A549 (cell line): ENCODE data around the gene PTOV1. TPM values are rescaled to one million over a fixed set of nuclear protein-coding genes. Genes with fewer than 3 reads are reported as not detected.

Source experiments
- ATAC-seq, 2 experiments: fragments of 200-7000 bp in 1 of 2; fragments of >200 bp in 1 of 2; cut with Nextera tagmentation in 1 of 2; cut with Tn5 transposase in 1 of 2; 3 replicates each; pipeline versions ENCODE4 v1.8.0 to v1.9.1; 2018 to 2020; ENCODE audit warnings: mild to moderate bottlenecking in 1 of 2, moderate library complexity in 1 of 2
- CTCF ChIA-PET: fragments of 300-600 bp; sonication (Branson Sonifier 250); formaldehyde crosslinking; extraction: SDS; loops from one replicate; lab custom pipeline; 2021; ENCODE audit warnings: antibody characterized with exemption, inconsistent platforms; lab: Yijun Ruan, JAX
- POLR2A ChIA-PET: fragments of 350-600 bp; formaldehyde crosslinking; extraction: SDS; loops from one replicate; lab custom pipeline; 2021; ENCODE audit warnings: antibody characterized with exemption, inconsistent platforms; lab: Yijun Ruan, JAX
- DNase-seq, 2 experiments: peaks; one replicate each; pipeline versions ENCODE4 v3.0.0 to v3.0.0-alpha.2; 2011 to 2016; ENCODE audit warnings: low read depth in 1 of 2, low spot score in 1 of 2
- FAIRE-seq: peaks from 2 replicates; lab custom pipeline; 2011; peaks lifted over from hg19 to GRCh38; lab: Jason Lieb, UNC
- H3K27ac ChIP-seq, 2 experiments: fragments of >200 bp; sonication (Bioruptor Twin); formaldehyde crosslinking; 3 replicates each; pipeline ENCODE4 v1.5.1; 2016 to 2017
- H3K4me1 ChIP-seq: fragments of >200 bp; sonication (Bioruptor Twin); formaldehyde crosslinking; 3 replicates; pipeline ENCODE4 v1.6.1; 2016
- H3K4me2 ChIP-seq: fragments of >200 bp; sonication (Bioruptor Twin); formaldehyde crosslinking; 3 replicates; pipeline ENCODE4 v1.6.1; 2016
- H3K4me3 ChIP-seq: fragments of >200 bp; sonication (Bioruptor Twin); formaldehyde crosslinking; 3 replicates; pipeline ENCODE4 v1.5.1; 2016
- H3K9me3 ChIP-seq: fragments of >200 bp; sonication (Bioruptor Twin); formaldehyde crosslinking; 3 replicates; pipeline ENCODE4 v1.6.1; 2016
- CBX2 ChIP-seq: fragments of 200-600 bp; sonication (generic); IDR thresholded peaks from 2 replicates; pipeline ENCODE4 v1.6.1; 2016; ENCODE audit warnings: low read depth, mild to moderate bottlenecking, borderline replicate concordance
- CBX8 ChIP-seq: fragments of 200-600 bp; sonication (generic); IDR thresholded peaks from 2 replicates; pipeline ENCODE4 v1.6.1; 2016
- CEBPB ChIP-seq, 2 experiments: fragments of >200 bp in 1 of 2; sonication (Bioruptor Twin) in 1 of 2; formaldehyde crosslinking in 1 of 2; IDR thresholded peaks; 2 replicates each; pipeline ENCODE4 v1.6.1; 2012 to 2016
- CHD2 ChIP-seq: fragments of 150-350 bp; IDR thresholded peaks from 2 replicates; pipeline ENCODE4 v1.6.1; 2014; ENCODE audit warnings: low read length; ENCODE audit not compliant: partially characterized antibody
- CHD4 ChIP-seq: fragments of 200-600 bp; sonication (generic); IDR thresholded peaks from 2 replicates; pipeline ENCODE4 v1.6.1; 2016; ENCODE audit warnings: antibody characterized with exemption, mild to moderate bottlenecking, borderline replicate concordance
- EHF ChIP-seq: fragments of 250-450 bp; sonication (Bioruptor Pico); IDR thresholded peaks from 2 replicates; pipeline ENCODE4 v1.5.0; 2020; ENCODE audit warnings: mild to moderate bottlenecking
- FOSB ChIP-seq: fragments of 250-450 bp; sonication (Bioruptor Pico); IDR thresholded peaks from 2 replicates; pipeline ENCODE4 v1.5.0; 2020; ENCODE audit warnings: mild to moderate bottlenecking, moderate library complexity
- FOXS1 ChIP-seq: fragments of 250-450 bp; sonication (Bioruptor Pico); IDR thresholded peaks from 2 replicates; pipeline ENCODE4 v1.5.0; 2020; ENCODE audit warnings: mild to moderate bottlenecking, moderate library complexity
- HDAC2 ChIP-seq: fragments of 200-600 bp; sonication (generic); IDR thresholded peaks from 2 replicates; pipeline ENCODE4 v1.6.1; 2016
- KDM1A ChIP-seq: fragments of 200-600 bp; sonication (generic); IDR thresholded peaks from 2 replicates; pipeline ENCODE4 v1.6.1; 2016; ENCODE audit warnings: low read depth, mild to moderate bottlenecking
- KDM5A ChIP-seq: fragments of 200-600 bp; sonication (generic); IDR thresholded peaks from 2 replicates; pipeline ENCODE4 v1.6.1; 2016; ENCODE audit warnings: antibody characterized with exemption, mild to moderate bottlenecking
- MAFK ChIP-seq: fragments of 450-650 bp; IDR thresholded peaks from 2 replicates; pipeline ENCODE4 v1.6.1; 2014; ENCODE audit not compliant: partially characterized antibody
- MAZ ChIP-seq: fragments of 150-350 bp; IDR thresholded peaks from 2 replicates; pipeline ENCODE4 v1.6.1; 2014; ENCODE audit warnings: antibody characterized with exemption, low read depth, low read length, borderline replicate concordance
- NPAS2 ChIP-seq: fragments of 250-450 bp; sonication (Bioruptor Pico); IDR thresholded peaks from 2 replicates; pipeline ENCODE4 v1.8.0; 2022; ENCODE audit warnings: mild to moderate bottlenecking, moderate library complexity, borderline replicate concordance
- POLR2AphosphoS2 ChIP-seq: conservative IDR thresholded peaks from 2 replicates; pipeline ENCODE4 v1.6.1; 2012; ENCODE audit warnings: low read length, improper control_type of control experiment, inconsistent platforms
- RAD21 ChIP-seq, 2 experiments: fragments of >200 bp in 1 of 2; sonication (Bioruptor Twin) in 1 of 2; formaldehyde crosslinking in 1 of 2; IDR thresholded peaks in 1 of 2; conservative IDR thresholded peaks in 1 of 2; 2 replicates in 1 of 2; 3 replicates in 1 of 2; pipeline ENCODE4 v1.6.1; 2012 to 2018; ENCODE audit warnings: inconsistent platforms in 1 of 2
- RARB ChIP-seq: fragments of 250-450 bp; sonication (Bioruptor Pico); IDR thresholded peaks from 2 replicates; pipeline ENCODE4 v1.8.0; 2021; ENCODE audit warnings: mild to moderate bottlenecking, moderate library complexity
- RCOR1 ChIP-seq: fragments of 150-350 bp; IDR thresholded peaks from 2 replicates; pipeline ENCODE4 v1.6.1; 2014; ENCODE audit warnings: antibody characterized with exemption, low read length, low read depth
- SREBF2 ChIP-seq: fragments of 450-650 bp; IDR thresholded peaks from 2 replicates; pipeline ENCODE4 v1.6.1; 2014; ENCODE audit warnings: mild to moderate bottlenecking, moderate library complexity
- ZC3H11A ChIP-seq: fragments of 450-650 bp; IDR thresholded peaks from 2 replicates; pipeline ENCODE4 v1.6.1; 2014; ENCODE audit warnings: antibody characterized with exemption, mild to moderate bottlenecking
- ZFP36 ChIP-seq: fragments of 450-650 bp; IDR thresholded peaks from 2 replicates; pipeline ENCODE4 v1.6.1; 2014; ENCODE audit warnings: borderline replicate concordance; ENCODE audit not compliant: partially characterized antibody
- WGBS: methylation state at CpG from one replicate; pipeline ENCODE4 v1.1.6; 2017; ENCODE audit errors: missing lambda C conversion rate; 5-methylcytosine and 5-hydroxymethylcytosine counted together
- polyA plus RNA-seq, 4 experiments: library from polyadenylated mRNA; depleted of rRNA in 3 of 4; stranded (reverse); fragments of >200 nt; fragmentation: RNase III in 1 of 4; extraction: RNeasy Plus Mini Kit Qiagen cat#74134 plus additional on column Dnase treatment in 1 of 4; gene quantifications; 2 replicates in 3 of 4; 3 replicates in 1 of 4; pipeline ENCODE4 v1.2.3, GENCODE V29; 2011 to 2017
- TF ChIP-seq, protein P1 (sequence below): fragments of >200 bp; sonication (Bioruptor Twin); formaldehyde crosslinking; IDR thresholded peaks from 3 replicates; pipeline ENCODE4 v1.6.1; 2016
- TF ChIP-seq, protein P2 (sequence below): fragments of >200 bp; sonication (Bioruptor Twin); formaldehyde crosslinking; IDR thresholded peaks from 2 replicates; pipeline ENCODE4 v1.6.1; 2016
- TF ChIP-seq, protein P3 (sequence below): fragments of 250-450 bp; sonication (Bioruptor Pico); IDR thresholded peaks from 2 replicates; pipeline ENCODE4 v1.5.0; 2021; ENCODE audit warnings: mild to moderate bottlenecking, moderate library complexity, borderline replicate concordance
- TF ChIP-seq, protein P4 (sequence below): fragments of 150-350 bp; IDR thresholded peaks from 2 replicates; pipeline ENCODE4 v1.6.1; 2014; ENCODE audit warnings: low read depth, mild to moderate bottlenecking, low read length
- TF ChIP-seq, protein P5 (sequence below): fragments of >200 bp; sonication (Bioruptor Twin); formaldehyde crosslinking; IDR thresholded peaks from 3 replicates; pipeline ENCODE4 v1.5.1; 2016
- TF ChIP-seq, protein P6 (sequence below): IDR thresholded peaks from 2 replicates; pipeline ENCODE4 v1.6.1; 2012; ENCODE audit warnings: low read depth, borderline replicate concordance

Gene PTOV1
- polyA plus RNA-seq, 2 of the 4 experiments (the other 2 are of a cell fraction): 27.7 to 147 TPM

DNA sequence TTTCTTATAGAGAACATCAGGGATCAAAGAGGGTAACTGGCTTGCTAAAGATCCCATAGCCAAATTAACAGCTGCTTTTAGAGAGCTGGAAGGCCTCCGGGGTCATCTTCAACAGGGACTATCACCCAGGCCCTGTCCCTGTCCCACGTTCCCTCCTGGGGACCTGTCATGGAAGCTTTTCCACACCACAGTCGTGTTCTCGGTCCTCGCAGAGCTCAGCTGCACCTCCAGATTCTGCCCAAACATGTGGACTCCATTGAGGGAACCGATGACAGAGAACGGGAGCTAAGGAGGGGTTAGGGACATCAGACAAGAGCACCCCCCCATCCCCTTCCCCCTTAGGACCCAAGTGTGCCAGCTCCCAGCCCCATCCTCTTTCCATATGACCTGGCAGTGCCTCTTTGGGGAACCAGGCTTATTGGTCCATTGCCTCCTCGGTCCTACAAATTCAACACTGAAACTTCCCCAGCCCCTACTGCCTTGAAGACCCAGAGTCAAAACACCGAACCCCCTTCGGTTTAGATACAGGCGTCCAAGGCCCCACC, 38.4 kb upstream of the PTOV1 start:
- H3K4me2 ChIP-seq: peak overlapping the region; percentile 88
- CTCF ChIA-PET: interaction anchor here (0.8 to 3.1 kb wide), 8 partner anchors 12 to 323 kb away, joined by 3 to 16 read pairs (median 4); no protein-coding TSS in a partner anchor
- TF ChIP-seq KDM5A (no peak), CHD4 (no peak), FOSB (CRISPR knock-in tag) (no peak), POLR2AphosphoS2 (no peak), ZFP36 (no peak), CBX8 (no peak), CEBPB (IDR thresholded peaks at IDR 0.05) (no peak), RARB (CRISPR knock-in tag) (no peak), MAFK (no peak), CHD2 (no peak), RCOR1 (no peak), SREBF2 (no peak), KDM1A (no peak), CBX2 (no peak), EHF (CRISPR knock-in tag) (no peak)
- TF ChIP-seq, protein P1, sequence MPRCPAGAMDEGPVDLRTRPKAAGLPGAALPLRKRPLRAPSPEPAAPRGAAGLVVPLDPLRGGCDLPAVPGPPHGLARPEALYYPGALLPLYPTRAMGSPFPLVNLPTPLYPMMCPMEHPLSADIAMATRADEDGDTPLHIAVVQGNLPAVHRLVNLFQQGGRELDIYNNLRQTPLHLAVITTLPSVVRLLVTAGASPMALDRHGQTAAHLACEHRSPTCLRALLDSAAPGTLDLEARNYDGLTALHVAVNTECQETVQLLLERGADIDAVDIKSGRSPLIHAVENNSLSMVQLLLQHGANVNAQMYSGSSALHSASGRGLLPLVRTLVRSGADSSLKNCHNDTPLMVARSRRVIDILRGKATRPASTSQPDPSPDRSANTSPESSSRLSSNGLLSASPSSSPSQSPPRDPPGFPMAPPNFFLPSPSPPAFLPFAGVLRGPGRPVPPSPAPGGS: no peak
- TF ChIP-seq, protein P2, sequence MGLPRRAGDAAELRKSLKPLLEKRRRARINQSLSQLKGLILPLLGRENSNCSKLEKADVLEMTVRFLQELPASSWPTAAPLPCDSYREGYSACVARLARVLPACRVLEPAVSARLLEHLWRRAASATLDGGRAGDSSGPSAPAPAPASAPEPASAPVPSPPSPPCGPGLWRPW: no peak
- TF ChIP-seq, protein P3, sequence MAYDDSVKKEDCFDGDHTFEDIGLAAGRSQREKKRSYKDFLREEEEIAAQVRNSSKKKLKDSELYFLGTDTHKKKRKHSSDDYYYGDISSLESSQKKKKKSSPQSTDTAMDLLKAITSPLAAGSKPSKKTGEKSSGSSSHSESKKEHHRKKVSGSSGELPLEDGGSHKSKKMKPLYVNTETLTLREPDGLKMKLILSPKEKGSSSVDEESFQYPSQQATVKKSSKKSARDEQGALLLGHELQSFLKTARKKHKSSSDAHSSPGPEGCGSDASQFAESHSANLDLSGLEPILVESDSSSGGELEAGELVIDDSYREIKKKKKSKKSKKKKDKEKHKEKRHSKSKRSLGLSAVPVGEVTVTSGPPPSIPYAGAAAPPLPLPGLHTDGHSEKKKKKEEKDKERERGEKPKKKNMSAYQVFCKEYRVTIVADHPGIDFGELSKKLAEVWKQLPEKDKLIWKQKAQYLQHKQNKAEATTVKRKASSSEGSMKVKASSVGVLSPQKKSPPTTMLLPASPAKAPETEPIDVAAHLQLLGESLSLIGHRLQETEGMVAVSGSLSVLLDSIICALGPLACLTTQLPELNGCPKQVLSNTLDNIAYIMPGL (CRISPR knock-in tag): no peak
- TF ChIP-seq, protein P4, sequence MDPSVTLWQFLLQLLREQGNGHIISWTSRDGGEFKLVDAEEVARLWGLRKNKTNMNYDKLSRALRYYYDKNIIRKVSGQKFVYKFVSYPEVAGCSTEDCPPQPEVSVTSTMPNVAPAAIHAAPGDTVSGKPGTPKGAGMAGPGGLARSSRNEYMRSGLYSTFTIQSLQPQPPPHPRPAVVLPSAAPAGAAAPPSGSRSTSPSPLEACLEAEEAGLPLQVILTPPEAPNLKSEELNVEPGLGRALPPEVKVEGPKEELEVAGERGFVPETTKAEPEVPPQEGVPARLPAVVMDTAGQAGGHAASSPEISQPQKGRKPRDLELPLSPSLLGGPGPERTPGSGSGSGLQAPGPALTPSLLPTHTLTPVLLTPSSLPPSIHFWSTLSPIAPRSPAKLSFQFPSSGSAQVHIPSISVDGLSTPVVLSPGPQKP: no peak
- TF ChIP-seq, all 56 proteins: peak for 0

DNA sequence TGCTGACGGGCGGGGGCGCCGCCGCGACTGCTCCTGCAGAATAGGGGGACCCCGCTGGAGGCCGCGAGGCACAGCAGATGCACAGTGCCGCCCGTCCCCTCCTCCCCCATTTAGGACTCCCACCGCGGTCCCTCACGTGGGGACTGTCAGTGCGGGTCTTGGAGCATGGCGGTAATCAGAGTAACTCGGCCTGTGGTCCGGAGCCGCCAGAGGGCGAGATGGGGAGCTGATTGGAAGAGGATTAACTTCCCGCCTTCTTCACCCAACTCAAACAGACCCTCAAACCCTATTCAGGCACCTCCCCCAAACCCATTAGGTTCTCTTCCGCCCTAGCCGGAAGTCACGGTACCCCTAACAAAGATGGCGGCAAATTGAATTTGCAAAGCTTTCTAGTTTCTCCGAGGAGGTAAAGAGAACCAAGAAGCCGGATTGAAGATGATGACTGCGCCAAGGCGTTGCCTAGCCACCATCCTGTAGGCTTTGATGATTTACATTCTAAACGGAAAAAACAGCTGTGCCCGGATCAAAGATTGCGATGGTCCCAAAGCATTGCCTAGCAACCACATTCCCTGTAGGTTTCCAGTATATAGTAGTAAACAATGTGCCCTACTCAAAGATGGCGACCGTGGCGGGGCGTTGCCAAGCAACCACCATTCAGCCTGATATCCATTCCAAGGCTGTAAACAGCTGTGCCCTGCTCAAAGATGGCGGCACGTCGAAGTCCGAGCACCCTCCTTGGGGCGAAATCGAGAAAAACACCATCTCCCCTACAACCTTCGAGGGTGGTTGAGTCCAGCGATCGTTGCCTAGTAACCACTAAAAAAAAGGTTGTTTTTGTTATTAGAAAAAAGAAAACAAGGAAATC, 37.7 kb upstream of the PTOV1 start, which contains the start of gene FUZ:
FUZ (minus strand) TSS at position 296 of the 865 bp plus-strand sequence; CDS start at position 110, 186 bp downstream.
- ChIA-PET CTCF (interaction anchor here (0.6 to 1.7 kb wide), 7 partner anchors 12 to 323 kb away, joined by 3 to 6 read pairs (median 3); no protein-coding TSS in a partner anchor), POLR2A (interaction anchor here (0.7 to 1.4 kb wide), 5 partner anchors 37 to 137 kb away, joined by 3 to 4 read pairs (median 4); partner anchors contain the start of genes AP2A1, NUP62 and PRMT1)
- H3K4me3 ChIP-seq: peak within 1 kb of the TSS; percentile 54
- ATAC-seq: peak; percentile 63 to 76
- DNase-seq: peak; percentile 100
- H3K9me3 ChIP-seq: no peaks in the 10 kb centered on the region
- FAIRE-seq: peak; percentile 99
- H3K4me1 ChIP-seq: peaks cover 28% of the 10 kb centered on the region
- H3K4me2 ChIP-seq: peak within 1 kb of the TSS; percentile 88
- WGBS: 7% methylated on average over 45 of the region's 45 CpGs
- peak within 1 kb of the TSS; percentile 81 to 92 for H3K27ac ChIP-seq
- TF ChIP-seq, protein P5, sequence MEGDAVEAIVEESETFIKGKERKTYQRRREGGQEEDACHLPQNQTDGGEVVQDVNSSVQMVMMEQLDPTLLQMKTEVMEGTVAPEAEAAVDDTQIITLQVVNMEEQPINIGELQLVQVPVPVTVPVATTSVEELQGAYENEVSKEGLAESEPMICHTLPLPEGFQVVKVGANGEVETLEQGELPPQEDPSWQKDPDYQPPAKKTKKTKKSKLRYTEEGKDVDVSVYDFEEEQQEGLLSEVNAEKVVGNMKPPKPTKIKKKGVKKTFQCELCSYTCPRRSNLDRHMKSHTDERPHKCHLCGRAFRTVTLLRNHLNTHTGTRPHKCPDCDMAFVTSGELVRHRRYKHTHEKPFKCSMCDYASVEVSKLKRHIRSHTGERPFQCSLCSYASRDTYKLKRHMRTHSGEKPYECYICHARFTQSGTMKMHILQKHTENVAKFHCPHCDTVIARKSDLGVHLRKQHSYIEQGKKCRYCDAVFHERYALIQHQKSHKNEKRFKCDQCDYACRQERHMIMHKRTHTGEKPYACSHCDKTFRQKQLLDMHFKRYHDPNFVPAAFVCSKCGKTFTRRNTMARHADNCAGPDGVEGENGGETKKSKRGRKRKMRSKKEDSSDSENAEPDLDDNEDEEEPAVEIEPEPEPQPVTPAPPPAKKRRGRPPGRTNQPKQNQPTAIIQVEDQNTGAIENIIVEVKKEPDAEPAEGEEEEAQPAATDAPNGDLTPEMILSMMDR: no peak
- TF ChIP-seq HDAC2 (no peak), RAD21 (conservative IDR thresholded peaks at IDR 0.05 in 1 of 2, IDR thresholded peaks at IDR 0.05 in 1 of 2) (no peak), FOXS1 (no peak), ZC3H11A (no peak), MAZ (peak; percentile 74; the same call in 1 of the 2 replicates), CBX8 (no peak), ZFP36 (peak; percentile 9), NPAS2 (CRISPR knock-in tag) (no peak)
- TF ChIP-seq, protein P6, sequence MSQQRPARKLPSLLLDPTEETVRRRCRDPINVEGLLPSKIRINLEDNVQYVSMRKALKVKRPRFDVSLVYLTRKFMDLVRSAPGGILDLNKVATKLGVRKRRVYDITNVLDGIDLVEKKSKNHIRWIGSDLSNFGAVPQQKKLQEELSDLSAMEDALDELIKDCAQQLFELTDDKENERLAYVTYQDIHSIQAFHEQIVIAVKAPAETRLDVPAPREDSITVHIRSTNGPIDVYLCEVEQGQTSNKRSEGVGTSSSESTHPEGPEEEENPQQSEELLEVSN: no peak
- TF ChIP-seq, protein P4: no peak

More for the DNA sequence above, 38.4 kb upstream of the PTOV1 start:
- peak overlapping the region; percentile 54 for H3K4me3 ChIP-seq
- no peak for DNase-seq
- WGBS: 77% methylated on average over 11 of the region's 11 CpGs
- ATAC-seq: no peak
- no peaks in the 10 kb centered on the region for H3K9me3 ChIP-seq
- POLR2A ChIA-PET: interaction anchor here (1.0 to 1.3 kb wide), 3 partner anchors 46 to 117 kb away, joined by 3 to 4 read pairs (median 4); partner anchors contain the start of genes AP2A1 and NUP62
- peaks cover 28% of the 10 kb centered on the region for H3K4me1 ChIP-seq
- H3K27ac ChIP-seq: peak overlapping the region; percentile 81 to 92
- FAIRE-seq: no peak
